ENCODE measurements around the gene PRKN. TPM values are rescaled to one million over a fixed set of nuclear protein-coding genes. Genes with fewer than 3 reads are reported as not detected.

PRKN gene
- total RNA-seq, 1 experiment from 2014 or later = 1.2 TPM

DNA sequence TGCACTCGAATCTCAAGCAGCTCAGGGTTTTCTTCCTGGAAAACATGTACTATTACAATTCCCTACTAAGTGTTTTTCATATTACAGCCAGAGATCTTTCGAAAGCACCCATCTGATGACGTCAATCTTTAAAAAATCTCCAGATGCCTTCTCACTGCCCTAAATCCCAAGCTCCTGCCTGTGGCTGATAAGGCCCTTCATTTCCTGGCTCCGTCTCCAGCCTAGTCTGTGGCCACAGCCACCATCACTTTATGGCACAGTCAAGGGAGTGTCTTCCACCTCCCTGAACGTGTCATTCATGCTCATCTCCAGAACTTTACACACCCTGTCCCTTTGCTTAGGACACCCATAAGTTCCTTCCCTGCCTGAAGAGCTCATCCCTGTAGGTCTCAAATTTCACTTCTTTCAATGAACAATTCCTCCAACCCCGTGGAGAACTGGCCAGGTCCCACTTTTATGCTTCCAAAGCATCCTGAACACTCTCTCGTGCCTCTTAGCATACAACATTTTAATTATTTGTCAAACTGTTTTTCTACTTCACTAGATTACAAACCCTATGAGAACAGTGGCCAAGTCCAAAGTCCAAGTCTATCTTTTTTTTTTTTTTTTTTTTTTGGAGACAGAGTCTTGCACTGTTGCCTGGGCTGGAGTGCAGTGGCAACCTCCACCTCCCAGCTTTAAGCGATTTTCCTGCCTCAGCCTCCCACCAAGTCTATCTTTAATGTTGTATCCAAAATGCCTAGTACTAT lies 1347.6 kb downstream of the PRKN start:
- Histone ChIP-seq H3K27me3 (replicated peaks; ENCODE audit: insufficient read depth, low read depth, low read length, poor library complexity) (no peaks in the 10 kb centered on the region), H3K4me1 (ENCODE audit: insufficient read depth, low read length, poor library complexity, severe bottlenecking) (peaks cover 5% of the 10 kb centered on the region), H3K27ac (ENCODE audit: low read depth, low read length, poor library complexity, severe bottlenecking) (no peak overlapping the region), H3K9me3 (ENCODE audit: low read depth, low read length, poor library complexity, severe bottlenecking) (no peaks in the 10 kb centered on the region), H3K4me3 (ENCODE audit: low read depth, low read length, poor library complexity, severe bottlenecking) (no peak overlapping the region), H3K36me3 (ENCODE audit: insufficient read depth, low read length, poor library complexity, severe bottlenecking) (no peaks in the 10 kb centered on the region)
- intact Hi-C loops (cut with micrococcal nuclease; ENCODE audit: unreplicated experiment) = loop anchor here (10.0 kb wide), 1 partner anchor 855 kb away; no protein-coding TSS in a partner anchor
- CTCF ChIA-PET = interaction anchor here (0.8 kb wide), 1 partner anchor 38 kb away, joined by 10 read pairs; no protein-coding TSS in a partner anchor
- TF ChIP-seq CTCF (conservative IDR thresholded peaks at IDR 0.05; ENCODE audit: low read depth, low read length) (no peak), EZH2 (IDR thresholded peaks at IDR 0.05; ENCODE audit: borderline replicate concordance, low read depth, low read length, poor library complexity, severe bottlenecking) (no peak)
- BruUV-seq (replicated peaks) = no TSS peak
- POLR2A ChIA-PET (ENCODE audit: low non-redundant PET) = no interaction called here
- no peak for DNase-seq (ENCODE audit: low spot score)

DNA sequence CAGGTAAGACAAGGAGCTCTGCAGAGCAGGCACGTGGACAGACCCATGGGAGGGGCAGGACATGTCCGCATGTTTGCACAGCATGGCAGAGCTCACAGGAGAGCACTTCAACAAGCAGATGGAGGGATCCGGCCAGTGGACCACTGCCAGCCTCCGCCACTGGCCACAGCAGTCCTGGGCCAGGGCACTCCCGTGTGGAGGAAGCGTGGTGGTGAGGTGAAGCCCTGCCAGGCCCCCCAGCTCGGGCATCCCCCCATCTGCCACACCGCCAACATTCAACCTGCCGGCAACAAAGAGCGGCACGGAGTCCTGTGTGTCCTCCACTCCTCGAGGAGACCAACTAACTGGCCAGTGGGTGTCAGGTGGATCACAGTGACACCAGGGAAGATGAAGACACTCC lies 1349.5 kb downstream of the PRKN start:
- H3K36me3 ChIP-seq (ENCODE audit: insufficient read depth, low read length, poor library complexity, severe bottlenecking) = no peaks in the 10 kb centered on the region
- H3K9me3 ChIP-seq (ENCODE audit: low read depth, low read length, poor library complexity, severe bottlenecking) = no peaks in the 10 kb centered on the region
- CTCF ChIA-PET = no interaction called here
- intact Hi-C loops (cut with micrococcal nuclease; ENCODE audit: unreplicated experiment) = loop anchor here (10.0 kb wide), 1 partner anchor 853 kb away; no protein-coding TSS in a partner anchor
- no TSS peak for BruUV-seq (replicated peaks)
- TF ChIP-seq CTCF (conservative IDR thresholded peaks at IDR 0.05; ENCODE audit: low read depth, low read length) (no peak), EZH2 (IDR thresholded peaks at IDR 0.05; ENCODE audit: borderline replicate concordance, low read depth, low read length, poor library complexity, severe bottlenecking) (no peak)
- no peaks in the 10 kb centered on the region for H3K27me3 ChIP-seq (replicated peaks; ENCODE audit: insufficient read depth, low read depth, low read length, poor library complexity)
- no peak overlapping the region for H3K4me3 ChIP-seq (ENCODE audit: low read depth, low read length, poor library complexity, severe bottlenecking)
- H3K27ac ChIP-seq (ENCODE audit: low read depth, low read length, poor library complexity, severe bottlenecking) = no peak overlapping the region
- H3K4me1 ChIP-seq (ENCODE audit: insufficient read depth, low read length, poor library complexity, severe bottlenecking) = peaks cover 7% of the 10 kb centered on the region
- POLR2A ChIA-PET (ENCODE audit: low non-redundant PET) = no interaction called here
- DNase-seq (ENCODE audit: low spot score) = no peak

DNA sequence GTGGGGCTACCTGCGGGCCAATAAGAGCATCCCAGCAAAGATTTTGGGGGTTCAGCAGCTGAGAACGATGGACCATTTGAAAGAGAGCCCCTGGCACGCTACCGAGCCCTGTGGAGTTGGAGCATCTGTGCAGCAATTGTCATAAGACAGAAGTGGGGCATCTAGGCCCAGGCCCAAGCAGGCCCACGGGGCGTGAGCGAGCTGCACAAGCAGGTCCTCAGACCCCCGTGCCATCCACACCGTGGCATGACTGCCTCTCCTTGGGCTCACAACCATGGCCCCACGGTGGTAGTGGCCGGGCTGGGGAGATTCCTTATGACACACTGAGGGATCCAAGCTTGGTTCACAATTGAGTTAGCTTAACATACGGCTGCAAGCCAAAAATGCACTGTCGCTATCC lies 1350.5 kb downstream of the PRKN start:
- intact Hi-C loops (cut with micrococcal nuclease; ENCODE audit: unreplicated experiment) = loop anchor here (10.0 kb wide), 1 partner anchor 852 kb away; no protein-coding TSS in a partner anchor
- Histone ChIP-seq H3K4me3 (ENCODE audit: low read depth, low read length, poor library complexity, severe bottlenecking) (no peak overlapping the region), H3K36me3 (ENCODE audit: insufficient read depth, low read length, poor library complexity, severe bottlenecking) (no peaks in the 10 kb centered on the region), H3K27ac (ENCODE audit: low read depth, low read length, poor library complexity, severe bottlenecking) (no peak overlapping the region), H3K27me3 (replicated peaks; ENCODE audit: insufficient read depth, low read depth, low read length, poor library complexity) (no peaks in the 10 kb centered on the region), H3K4me1 (ENCODE audit: insufficient read depth, low read length, poor library complexity, severe bottlenecking) (peaks cover 7% of the 10 kb centered on the region), H3K9me3 (ENCODE audit: low read depth, low read length, poor library complexity, severe bottlenecking) (no peaks in the 10 kb centered on the region)
- ChIA-PET POLR2A (ENCODE audit: low non-redundant PET) (no interaction called here), CTCF (no interaction called here)
- no TSS peak for BruUV-seq (replicated peaks)
- DNase-seq (ENCODE audit: low spot score) = no peak
- TF ChIP-seq CTCF (conservative IDR thresholded peaks at IDR 0.05; ENCODE audit: low read depth, low read length) = no peak

All from A673 (cell line).